ENCODE measurements around the gene LRMDA.

Gene LRMDA

GRCh38 chr10:75762431-75762802 lies 331.0 kb downstream of the LRMDA start (continued):
- TF ChIP-seq ZBTB26 (tag by site-specific recombination; optimal IDR thresholded peaks at IDR 0.05): no peak
- TF ChIP-seq ZNF302 (tag by site-specific recombination; IDR thresholded peaks at IDR 0.05; ENCODE audit: low read depth): no peak
- no peak for TF ChIP-seq ZNF366 (tag by site-specific recombination; conservative IDR thresholded peaks at IDR 0.05)
- TF ChIP-seq, protein P1, sequence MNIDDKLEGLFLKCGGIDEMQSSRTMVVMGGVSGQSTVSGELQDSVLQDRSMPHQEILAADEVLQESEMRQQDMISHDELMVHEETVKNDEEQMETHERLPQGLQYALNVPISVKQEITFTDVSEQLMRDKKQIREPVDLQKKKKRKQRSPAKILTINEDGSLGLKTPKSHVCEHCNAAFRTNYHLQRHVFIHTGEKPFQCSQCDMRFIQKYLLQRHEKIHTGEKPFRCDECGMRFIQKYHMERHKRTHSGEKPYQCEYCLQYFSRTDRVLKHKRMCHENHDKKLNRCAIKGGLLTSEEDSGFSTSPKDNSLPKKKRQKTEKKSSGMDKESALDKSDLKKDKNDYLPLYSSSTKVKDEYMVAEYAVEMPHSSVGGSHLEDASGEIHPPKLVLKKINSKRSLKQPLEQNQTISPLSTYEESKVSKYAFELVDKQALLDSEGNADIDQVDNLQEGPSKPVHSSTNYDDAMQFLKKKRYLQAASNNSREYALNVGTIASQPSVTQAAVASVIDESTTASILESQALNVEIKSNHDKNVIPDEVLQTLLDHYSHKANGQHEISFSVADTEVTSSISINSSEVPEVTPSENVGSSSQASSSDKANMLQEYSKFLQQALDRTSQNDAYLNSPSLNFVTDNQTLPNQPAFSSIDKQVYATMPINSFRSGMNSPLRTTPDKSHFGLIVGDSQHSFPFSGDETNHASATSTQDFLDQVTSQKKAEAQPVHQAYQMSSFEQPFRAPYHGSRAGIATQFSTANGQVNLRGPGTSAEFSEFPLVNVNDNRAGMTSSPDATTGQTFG (tag by site-specific recombination; IDR thresholded peaks at IDR 0.05; ENCODE audit: borderline replicate concordance): no peak
- peak; percentile 71; the same call in 1 of the 2 replicates for TF ChIP-seq ZNF174 (tag by site-specific recombination; IDR thresholded peaks at IDR 0.05)
- no peak for TF ChIP-seq ZNF624 (tag by site-specific recombination; IDR thresholded peaks at IDR 0.05)
- TF ChIP-seq ZNF404 (tag by site-specific recombination; IDR thresholded peaks at IDR 0.05): no peak
- no peak for TF ChIP-seq ZNF433 (tag by site-specific recombination; IDR thresholded peaks at IDR 0.05; ENCODE audit: low read depth)
- TF ChIP-seq ZNF791 (tag by site-specific recombination; IDR thresholded peaks at IDR 0.05): no peak
- no peak for TF ChIP-seq KLF17 (tag by site-specific recombination; IDR thresholded peaks at IDR 0.05)
- TF ChIP-seq RBAK (tag by site-specific recombination; IDR thresholded peaks at IDR 0.05): no peak
- TF ChIP-seq ZNF514 (tag by site-specific recombination; IDR thresholded peaks at IDR 0.05): no peak
- no peak for TF ChIP-seq ZNF2 (tag by site-specific recombination; IDR thresholded peaks at IDR 0.05)
- TF ChIP-seq, protein P2, sequence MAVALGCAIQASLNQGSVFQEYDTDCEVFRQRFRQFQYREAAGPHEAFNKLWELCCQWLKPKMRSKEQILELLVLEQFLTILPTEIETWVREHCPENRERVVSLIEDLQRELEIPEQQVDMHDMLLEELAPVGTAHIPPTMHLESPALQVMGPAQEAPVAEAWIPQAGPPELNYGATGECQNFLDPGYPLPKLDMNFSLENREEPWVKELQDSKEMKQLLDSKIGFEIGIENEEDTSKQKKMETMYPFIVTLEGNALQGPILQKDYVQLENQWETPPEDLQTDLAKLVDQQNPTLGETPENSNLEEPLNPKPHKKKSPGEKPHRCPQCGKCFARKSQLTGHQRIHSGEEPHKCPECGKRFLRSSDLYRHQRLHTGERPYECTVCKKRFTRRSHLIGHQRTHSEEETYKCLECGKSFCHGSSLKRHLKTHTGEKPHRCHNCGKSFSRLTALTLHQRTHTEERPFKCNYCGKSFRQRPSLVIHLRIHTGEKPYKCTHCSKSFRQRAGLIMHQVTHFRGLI (tag by site-specific recombination; IDR thresholded peaks at IDR 0.05): no peak
- no peak for TF ChIP-seq ZNF555 (tag by site-specific recombination; conservative IDR thresholded peaks at IDR 0.05)
- no peak for TF ChIP-seq ZNF530 (tag by site-specific recombination; IDR thresholded peaks at IDR 0.05; ENCODE audit: low read depth)
- TF ChIP-seq, protein P3, sequence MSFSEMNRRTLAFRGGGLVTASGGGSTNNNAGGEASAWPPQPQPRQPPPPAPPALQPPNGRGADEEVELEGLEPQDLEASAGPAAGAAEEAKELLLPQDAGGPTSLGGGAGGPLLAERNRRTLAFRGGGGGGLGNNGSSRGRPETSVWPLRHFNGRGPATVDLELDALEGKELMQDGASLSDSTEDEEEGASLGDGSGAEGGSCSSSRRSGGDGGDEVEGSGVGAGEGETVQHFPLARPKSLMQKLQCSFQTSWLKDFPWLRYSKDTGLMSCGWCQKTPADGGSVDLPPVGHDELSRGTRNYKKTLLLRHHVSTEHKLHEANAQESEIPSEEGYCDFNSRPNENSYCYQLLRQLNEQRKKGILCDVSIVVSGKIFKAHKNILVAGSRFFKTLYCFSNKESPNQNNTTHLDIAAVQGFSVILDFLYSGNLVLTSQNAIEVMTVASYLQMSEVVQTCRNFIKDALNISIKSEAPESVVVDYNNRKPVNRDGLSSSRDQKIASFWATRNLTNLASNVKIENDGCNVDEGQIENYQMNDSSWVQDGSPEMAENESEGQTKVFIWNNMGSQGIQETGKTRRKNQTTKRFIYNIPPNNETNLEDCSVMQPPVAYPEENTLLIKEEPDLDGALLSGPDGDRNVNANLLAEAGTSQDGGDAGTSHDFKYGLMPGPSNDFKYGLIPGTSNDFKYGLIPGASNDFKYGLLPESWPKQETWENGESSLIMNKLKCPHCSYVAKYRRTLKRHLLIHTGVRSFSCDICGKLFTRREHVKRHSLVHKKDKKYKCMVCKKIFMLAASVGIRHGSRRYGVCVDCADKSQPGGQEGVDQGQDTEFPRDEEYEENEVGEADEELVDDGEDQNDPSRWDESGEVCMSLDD (tag by site-specific recombination; IDR thresholded peaks at IDR 0.05): no peak
- no peak for TF ChIP-seq SALL2 (tag by site-specific recombination; IDR thresholded peaks at IDR 0.05; ENCODE audit: borderline replicate concordance)
- TF ChIP-seq ZNF544 (tag by site-specific recombination; IDR thresholded peaks at IDR 0.05): no peak
- no peak for TF ChIP-seq ZNF175 (tag by site-specific recombination; IDR thresholded peaks at IDR 0.05)
- no peak; the same call in 1 of the 2 replicates for TF ChIP-seq ZNF391 (tag by site-specific recombination; IDR thresholded peaks at IDR 0.05; ENCODE audit: borderline replicate concordance, low read depth)
- no peak for TF ChIP-seq ZNF335 (tag by site-specific recombination; conservative IDR thresholded peaks at IDR 0.05)
- no peak for TF ChIP-seq ZNF362 (tag by site-specific recombination; IDR thresholded peaks at IDR 0.05)
- TF ChIP-seq, protein P4, sequence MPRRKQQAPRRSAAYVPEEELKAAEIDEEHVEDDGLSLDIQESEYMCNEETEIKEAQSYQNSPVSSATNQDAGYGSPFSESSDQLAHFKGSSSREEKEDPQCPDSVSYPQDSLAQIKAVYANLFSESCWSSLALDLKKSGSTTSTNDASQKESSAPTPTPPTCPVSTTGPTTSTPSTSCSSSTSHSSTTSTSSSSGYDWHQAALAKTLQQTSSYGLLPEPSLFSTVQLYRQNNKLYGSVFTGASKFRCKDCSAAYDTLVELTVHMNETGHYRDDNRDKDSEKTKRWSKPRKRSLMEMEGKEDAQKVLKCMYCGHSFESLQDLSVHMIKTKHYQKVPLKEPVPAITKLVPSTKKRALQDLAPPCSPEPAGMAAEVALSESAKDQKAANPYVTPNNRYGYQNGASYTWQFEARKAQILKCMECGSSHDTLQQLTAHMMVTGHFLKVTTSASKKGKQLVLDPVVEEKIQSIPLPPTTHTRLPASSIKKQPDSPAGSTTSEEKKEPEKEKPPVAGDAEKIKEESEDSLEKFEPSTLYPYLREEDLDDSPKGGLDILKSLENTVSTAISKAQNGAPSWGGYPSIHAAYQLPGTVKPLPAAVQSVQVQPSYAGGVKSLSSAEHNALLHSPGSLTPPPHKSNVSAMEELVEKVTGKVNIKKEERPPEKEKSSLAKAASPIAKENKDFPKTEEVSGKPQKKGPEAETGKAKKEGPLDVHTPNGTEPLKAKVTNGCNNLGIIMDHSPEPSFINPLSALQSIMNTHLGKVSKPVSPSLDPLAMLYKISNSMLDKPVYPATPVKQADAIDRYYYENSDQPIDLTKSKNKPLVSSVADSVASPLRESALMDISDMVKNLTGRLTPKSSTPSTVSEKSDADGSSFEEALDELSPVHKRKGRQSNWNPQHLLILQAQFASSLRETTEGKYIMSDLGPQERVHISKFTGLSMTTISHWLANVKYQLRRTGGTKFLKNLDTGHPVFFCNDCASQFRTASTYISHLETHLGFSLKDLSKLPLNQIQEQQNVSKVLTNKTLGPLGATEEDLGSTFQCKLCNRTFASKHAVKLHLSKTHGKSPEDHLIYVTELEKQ (tag by site-specific recombination; IDR thresholded peaks at IDR 0.05; ENCODE audit: borderline replicate concordance): no peak
